Neural progenitor cell (in vitro differentiated cells): ENCODE measurements around the gene NEAT1. TPM values are rescaled to one million over a fixed set of nuclear protein-coding genes. Genes with fewer than 3 reads are reported as not detected.

Source experiments
- DNase-seq: peaks from one replicate; pipeline ENCODE4 v3.0.0-alpha.2; 2016; ENCODE audit warnings: low spot score
- H2AFZ ChIP-seq: fragments of 200-600 bp; sonication (generic); replicated peaks from 2 replicates; pipeline ENCODE4 v1.6.1; 2016; ENCODE audit warnings: antibody characterized with exemption
- H3F3A ChIP-seq: fragments of 200-600 bp; sonication (generic); 2 replicates; pipeline ENCODE4 v1.6.1; 2016; ENCODE audit warnings: antibody characterized with exemption, low read depth
- H3K27ac ChIP-seq: fragments of 200-600 bp; sonication (generic); 2 replicates; pipeline ENCODE4 v1.5.1; 2016; ENCODE audit warnings: mild to moderate bottlenecking
- H3K27me3 ChIP-seq: fragments of 200-600 bp; sonication (generic); 2 replicates; pipeline ENCODE4 v1.6.1; 2016; ENCODE audit warnings: mild to moderate bottlenecking, moderate library complexity
- H3K36me3 ChIP-seq: fragments of 200-600 bp; sonication (generic); 2 replicates; pipeline ENCODE4 v1.5.1; 2016
- H3K4me1 ChIP-seq: fragments of 200-600 bp; sonication (generic); 2 replicates; pipeline ENCODE4 v1.6.1; 2016; ENCODE audit warnings: mixed run types
- H3K4me2 ChIP-seq: fragments of 200-600 bp; sonication (generic); 2 replicates; pipeline ENCODE4 v1.6.1; 2016
- H3K4me3 ChIP-seq: fragments of 200-600 bp; sonication (generic); 2 replicates; pipeline ENCODE4 v1.5.1; 2016
- H3K79me2 ChIP-seq: fragments of 200-600 bp; sonication (generic); 2 replicates; pipeline ENCODE4 v1.6.1; 2016; ENCODE audit warnings: low read depth
- H3K9ac ChIP-seq: fragments of 200-600 bp; sonication (generic); 2 replicates; pipeline ENCODE4 v1.6.1; 2016
- H3K9me3 ChIP-seq: fragments of 200-600 bp; sonication (generic); 2 replicates; pipeline ENCODE4 v1.5.1; 2016; ENCODE audit warnings: low read depth
- H4K20me1 ChIP-seq: fragments of 200-600 bp; sonication (generic); 2 replicates; pipeline ENCODE4 v1.6.1; 2016; ENCODE audit warnings: low read depth
- H3K27ac Mint-ChIP-seq: 3 replicates; pipeline ENCODE4 v1.8.0; 2021; ENCODE audit warnings: mixed read lengths
- H3K27me3 Mint-ChIP-seq: 2 replicates; pipeline ENCODE4 v1.8.0; 2022; ENCODE audit warnings: low read depth, mild to moderate bottlenecking, inconsistent platforms, moderate library complexity, mixed read lengths; ENCODE audit not compliant: insufficient read depth
- H3K36me3 Mint-ChIP-seq: 3 replicates; pipeline ENCODE4 v1.8.0; 2021; ENCODE audit warnings: mixed read lengths
- H3K4me1 Mint-ChIP-seq: 3 replicates; pipeline ENCODE4 v1.8.0; 2021; ENCODE audit warnings: mixed read lengths
- H3K4me3 Mint-ChIP-seq: 3 replicates; pipeline ENCODE4 v1.8.0; 2021; ENCODE audit warnings: mild to moderate bottlenecking, moderate library complexity, mixed read lengths
- H3K9me3 Mint-ChIP-seq: 3 replicates; pipeline ENCODE4 v1.8.0; 2020; ENCODE audit warnings: mixed read lengths
- CTCF ChIP-seq: fragments of 200-600 bp; sonication (generic); IDR thresholded peaks from 2 replicates; pipeline ENCODE4 v1.5.1; 2017; ENCODE audit warnings: antibody characterized with exemption, mild to moderate bottlenecking
- EZH2 ChIP-seq: fragments of 200-600 bp; sonication (generic); IDR thresholded peaks from 2 replicates; pipeline ENCODE4 v1.6.1; 2017; ENCODE audit warnings: antibody characterized with exemption, mild to moderate bottlenecking, moderate library complexity
- EZH2phosphoT487 ChIP-seq: fragments of 200-600 bp; sonication (generic); IDR thresholded peaks from 2 replicates; pipeline ENCODE4 v1.6.1; 2017; ENCODE audit warnings: antibody characterized with exemption
- total RNA-seq: library from RNA; depleted of rRNA; stranded (reverse); fragments of >200 nt; gene quantifications from 2 replicates; pipeline ENCODE4 v1.2.3, GENCODE V29; 2015; ENCODE audit warnings: low replicate concordance

The NEAT1 gene
- total RNA-seq, 1 donor from 2014 or later, result 4.0 TPM

GRCh38 chr11:65399845-65400244, 22.8 kb upstream of the NEAT1 start:
- Histone ChIP-seq H2AFZ (no peak overlapping the region), H3K4me2 (no peak overlapping the region), H3K9me3 (no peaks in the 10 kb centered on the region), H3K9ac (no peak overlapping the region), H3F3A (no peaks in the 10 kb centered on the region), H3K27me3 (no peaks in the 10 kb centered on the region), H3K4me1 (no peaks in the 10 kb centered on the region), H3K4me3 (no peak overlapping the region), H4K20me1 (no peaks in the 10 kb centered on the region), H3K79me2 (no peaks in the 10 kb centered on the region), H3K36me3 (no peaks in the 10 kb centered on the region), H3K27ac (no peak overlapping the region)
- Mint-ChIP-seq H3K4me3 (no peak overlapping the region), H3K36me3 (peaks cover 13% of the 10 kb centered on the region), H3K4me1 (peaks cover 4% of the 10 kb centered on the region), H3K27me3 (peaks cover 8% of the 10 kb centered on the region), H3K9me3 (no peaks in the 10 kb centered on the region), H3K27ac (no peak overlapping the region)
- TF ChIP-seq EZH2 (no peak), CTCF (no peak)
- no peak for DNase-seq

- peaks cover 8% of the 10 kb centered on the region for H3K27me3 Mint-ChIP-seq
- TF ChIP-seq CTCF (no peak), EZH2 (no peak), EZH2phosphoT487 (no peak)
- Histone ChIP-seq H3K79me2 (no peaks in the 10 kb centered on the region), H3K36me3 (no peaks in the 10 kb centered on the region), H3F3A (no peaks in the 10 kb centered on the region), H3K27ac (no peak overlapping the region), H4K20me1 (no peaks in the 10 kb centered on the region), H3K9me3 (no peaks in the 10 kb centered on the region), H3K9ac (no peak overlapping the region), H3K27me3 (no peaks in the 10 kb centered on the region), H3K4me2 (no peak overlapping the region), H2AFZ (no peak overlapping the region), H3K4me1 (no peaks in the 10 kb centered on the region), H3K4me3 (no peak overlapping the region)
- H3K36me3 Mint-ChIP-seq, result peaks cover 13% of the 10 kb centered on the region
- H3K9me3 Mint-ChIP-seq, result no peaks in the 10 kb centered on the region
- no peak overlapping the region for H3K27ac Mint-ChIP-seq
- no peak overlapping the region for H3K4me3 Mint-ChIP-seq
- DNase-seq, result no peak
- H3K4me1 Mint-ChIP-seq, result peaks cover 4% of the 10 kb centered on the region
Measured at GRCh38 chr11:65400307-65401072, 22.1 kb upstream of the NEAT1 start.

GRCh38 chr11:65401073-65401802, 21.4 kb upstream of the NEAT1 start:
- no peak overlapping the region for H3K9ac ChIP-seq
- no peaks in the 10 kb centered on the region for H3K9me3 Mint-ChIP-seq
- no peak overlapping the region for H3K27ac Mint-ChIP-seq
- no peak for DNase-seq
- H3K9me3 ChIP-seq, result no peaks in the 10 kb centered on the region
- no peak for TF ChIP-seq EZH2phosphoT487
- no peak for TF ChIP-seq CTCF
- TF ChIP-seq EZH2, result no peak
- H3K36me3 ChIP-seq, result no peaks in the 10 kb centered on the region
- H2AFZ ChIP-seq, result no peak overlapping the region
- H3K79me2 ChIP-seq, result no peaks in the 10 kb centered on the region
- no peak overlapping the region for H3K4me3 ChIP-seq
- peaks cover 4% of the 10 kb centered on the region for H3K4me1 Mint-ChIP-seq
- no peaks in the 10 kb centered on the region for H3K4me1 ChIP-seq
- H3K27me3 Mint-ChIP-seq, result peaks cover 6% of the 10 kb centered on the region
- no peaks in the 10 kb centered on the region for H3K27me3 ChIP-seq
- peaks cover 13% of the 10 kb centered on the region for H3K36me3 Mint-ChIP-seq
- no peaks in the 10 kb centered on the region for H4K20me1 ChIP-seq
- peak overlapping the region; percentile 5 for H3K4me3 Mint-ChIP-seq
- H3F3A ChIP-seq, result no peaks in the 10 kb centered on the region
- H3K4me2 ChIP-seq, result no peak overlapping the region
- H3K27ac ChIP-seq, result no peak overlapping the region
